MG63 (cell line): Measurements from ENCODE around the gene TNFRSF11A. TPM values are rescaled to one million over a fixed set of nuclear protein-coding genes. Genes with fewer than 3 reads are reported as not detected.

Experiments
- DNase-seq: peaks from one replicate; pipeline ENCODE4 v3.0.0-alpha.2; 2020
- H3K27me3 ChIP-seq: fragments of 250-450 bp; sonication (Bioruptor Pico); 2 replicates; pipeline ENCODE4 v1.5.1; 2020; ENCODE audit warnings: mild to moderate bottlenecking, moderate library complexity
- H3K36me3 ChIP-seq: fragments of 250-450 bp; sonication (Bioruptor Pico); 2 replicates; pipeline ENCODE4 v1.5.1; 2020; ENCODE audit warnings: mild to moderate bottlenecking, moderate library complexity
- H3K4me3 ChIP-seq: fragments of 250-450 bp; sonication (Bioruptor Pico); 2 replicates; pipeline ENCODE4 v1.5.1; 2020; ENCODE audit warnings: mild to moderate bottlenecking, moderate library complexity
- H3K9me3 ChIP-seq: fragments of 250-450 bp; sonication (Bioruptor Pico); 2 replicates; pipeline ENCODE4 v1.5.1; 2020; ENCODE audit warnings: mild to moderate bottlenecking, moderate library complexity
- total RNA-seq: library from RNA; depleted of rRNA; stranded (reverse); fragments of >200 nt; shearing (Covaris generic); gene quantifications from 2 replicates; pipeline ENCODE4 v1.2.3, GENCODE V29; 2014; ENCODE audit warnings: low replicate concordance

TNFRSF11A gene
- total RNA-seq, 1 experiment from 2014 or later, result 7.0 TPM

DNA sequence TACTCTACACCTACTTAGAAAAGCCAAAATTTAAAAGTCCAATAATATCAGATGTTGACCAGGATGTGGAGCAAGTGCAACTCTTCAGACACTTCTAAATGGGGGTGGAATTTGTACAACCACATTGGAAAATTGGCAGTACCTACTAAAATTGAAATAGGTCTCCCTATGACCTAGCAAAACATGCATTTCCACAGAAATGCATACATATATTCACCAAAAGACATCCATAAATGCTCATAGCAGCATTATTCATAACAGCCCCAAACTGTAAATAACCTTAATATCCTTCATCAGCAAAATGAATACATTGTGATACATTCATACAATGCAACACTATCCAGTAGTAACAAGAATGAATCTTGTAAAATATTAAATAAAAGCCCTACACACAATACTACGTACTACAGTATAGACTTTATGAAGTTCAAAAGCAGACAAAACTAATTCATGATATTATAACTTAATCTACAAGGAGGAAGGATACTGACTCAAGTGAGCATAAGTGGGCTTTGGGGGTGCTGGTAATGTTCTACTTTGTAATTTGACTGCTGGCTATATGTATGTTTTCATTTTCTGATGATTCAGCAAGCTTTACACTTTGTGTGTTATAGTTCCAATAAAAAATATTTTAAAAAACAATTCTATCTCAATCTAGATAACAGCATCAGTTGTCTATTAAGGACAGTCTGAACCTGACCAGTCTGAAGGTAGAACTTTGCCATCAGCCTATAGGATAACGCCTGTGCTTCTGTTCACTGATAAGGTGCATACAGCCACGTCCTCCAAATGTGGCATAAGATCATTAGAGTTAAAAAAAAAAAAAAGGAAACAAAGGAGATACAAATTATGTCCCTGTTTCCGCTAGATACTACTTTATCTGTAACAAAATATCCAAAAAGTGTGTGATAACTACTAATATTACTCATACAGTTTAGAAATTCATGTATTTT is 6.6 kb upstream of the TNFRSF11A start:
- H3K4me3 ChIP-seq, result no peak overlapping the region
- H3K36me3 ChIP-seq, result no peaks in the 10 kb centered on the region
- no peaks in the 10 kb centered on the region for H3K9me3 ChIP-seq
- DNase-seq, result no peak
- H3K27me3 ChIP-seq, result no peaks in the 10 kb centered on the region; the same call in 1 of the 2 replicates

DNA sequence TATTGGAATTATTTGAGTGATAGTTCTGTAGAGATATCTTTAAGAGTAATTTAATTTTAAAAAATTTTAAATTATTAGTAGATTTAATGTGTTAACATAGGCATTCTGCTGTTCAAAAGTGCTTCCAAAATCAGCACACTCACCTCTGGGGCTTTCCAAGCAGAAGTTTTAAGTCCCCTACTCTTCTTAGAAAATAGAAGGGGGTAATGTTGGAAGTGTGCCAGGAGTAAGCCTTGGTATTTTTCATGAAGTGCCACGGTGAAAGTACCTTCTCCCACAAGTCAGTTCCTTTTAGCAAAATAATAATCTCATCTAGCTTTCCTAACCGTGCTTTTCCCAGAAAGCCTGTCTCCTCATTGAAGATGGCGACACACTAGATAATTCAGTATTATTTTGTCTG is 3.9 kb upstream of the TNFRSF11A start:
- Histone ChIP-seq H3K4me3 (no peak overlapping the region), H3K27me3 (peaks cover 7% of the 10 kb centered on the region), H3K9me3 (no peaks in the 10 kb centered on the region), H3K36me3 (no peaks in the 10 kb centered on the region)
- no peak for DNase-seq

DNA sequence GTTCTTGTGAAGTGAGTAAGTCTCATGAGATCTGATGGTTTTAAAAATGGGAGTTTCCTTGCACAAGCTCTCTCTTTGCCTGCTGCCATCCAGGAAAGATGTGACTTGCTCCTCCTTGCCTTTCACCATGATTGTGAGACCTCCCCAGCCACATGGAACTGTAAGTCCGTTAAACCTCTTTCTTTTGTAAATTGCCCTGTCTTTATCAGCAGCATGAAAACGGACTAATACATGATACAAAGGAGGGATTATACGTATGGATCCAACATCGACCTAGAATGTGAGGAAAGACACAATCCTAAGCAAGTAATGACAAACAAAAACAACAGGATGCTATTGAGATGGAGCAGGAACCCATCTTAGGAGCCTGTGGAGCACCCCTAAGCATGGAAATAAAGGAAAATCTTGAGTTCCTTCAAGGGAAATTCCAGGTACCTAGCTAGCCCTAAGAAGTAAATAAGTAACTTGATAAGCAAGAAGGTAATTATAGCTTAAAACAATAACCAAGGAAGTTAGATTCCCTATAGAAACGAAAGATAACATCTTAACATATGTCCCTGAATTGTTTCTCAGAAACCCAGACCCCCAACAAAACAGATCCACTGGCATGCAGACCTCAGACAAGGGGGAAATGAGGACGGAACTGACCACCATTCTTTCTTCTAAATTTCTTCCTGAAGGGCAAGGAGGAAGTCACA is 1.5 kb upstream of the TNFRSF11A start:
- peaks cover 11% of the 10 kb centered on the region for H3K27me3 ChIP-seq
- no peak overlapping the region for H3K4me3 ChIP-seq
- H3K9me3 ChIP-seq, result no peaks in the 10 kb centered on the region
- DNase-seq, result no peak
- H3K36me3 ChIP-seq, result no peaks in the 10 kb centered on the region

DNA sequence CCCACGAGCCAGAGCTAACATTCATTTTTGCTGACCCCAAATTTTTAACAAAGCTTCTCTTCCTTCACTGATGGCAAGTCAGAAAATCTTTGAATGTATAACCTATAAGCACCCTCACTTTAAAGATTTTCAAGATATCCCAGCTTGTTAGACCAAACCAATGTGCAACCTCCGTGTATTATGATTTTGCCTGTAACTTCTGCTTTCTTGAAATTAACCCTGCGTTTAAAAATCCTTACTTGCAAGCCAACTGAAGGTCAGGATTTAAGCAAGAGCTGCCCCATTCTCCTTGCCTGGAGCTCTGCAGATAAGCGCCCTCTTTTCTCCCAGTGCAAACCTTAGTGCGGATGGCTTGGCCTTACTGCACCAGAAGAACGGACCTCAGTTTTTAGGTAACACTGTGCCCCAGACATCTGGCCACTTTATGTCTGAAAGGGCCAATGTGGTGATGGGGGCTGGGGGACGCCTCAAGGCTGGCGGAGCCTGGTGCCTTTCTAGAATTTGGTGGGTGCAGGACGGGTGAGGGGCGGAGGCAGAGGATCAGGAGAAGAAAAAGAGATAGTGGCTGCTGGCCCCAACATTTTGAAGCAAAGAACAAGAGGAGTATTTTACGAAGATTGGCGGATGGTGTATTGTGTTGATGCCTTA is 805 bp upstream of the TNFRSF11A start:
- Histone ChIP-seq H3K36me3 (no peaks in the 10 kb centered on the region), H3K9me3 (no peaks in the 10 kb centered on the region), H3K27me3 (peaks cover 11% of the 10 kb centered on the region), H3K4me3 (no peak overlapping the region)
- DNase-seq, result no peak

DNA sequence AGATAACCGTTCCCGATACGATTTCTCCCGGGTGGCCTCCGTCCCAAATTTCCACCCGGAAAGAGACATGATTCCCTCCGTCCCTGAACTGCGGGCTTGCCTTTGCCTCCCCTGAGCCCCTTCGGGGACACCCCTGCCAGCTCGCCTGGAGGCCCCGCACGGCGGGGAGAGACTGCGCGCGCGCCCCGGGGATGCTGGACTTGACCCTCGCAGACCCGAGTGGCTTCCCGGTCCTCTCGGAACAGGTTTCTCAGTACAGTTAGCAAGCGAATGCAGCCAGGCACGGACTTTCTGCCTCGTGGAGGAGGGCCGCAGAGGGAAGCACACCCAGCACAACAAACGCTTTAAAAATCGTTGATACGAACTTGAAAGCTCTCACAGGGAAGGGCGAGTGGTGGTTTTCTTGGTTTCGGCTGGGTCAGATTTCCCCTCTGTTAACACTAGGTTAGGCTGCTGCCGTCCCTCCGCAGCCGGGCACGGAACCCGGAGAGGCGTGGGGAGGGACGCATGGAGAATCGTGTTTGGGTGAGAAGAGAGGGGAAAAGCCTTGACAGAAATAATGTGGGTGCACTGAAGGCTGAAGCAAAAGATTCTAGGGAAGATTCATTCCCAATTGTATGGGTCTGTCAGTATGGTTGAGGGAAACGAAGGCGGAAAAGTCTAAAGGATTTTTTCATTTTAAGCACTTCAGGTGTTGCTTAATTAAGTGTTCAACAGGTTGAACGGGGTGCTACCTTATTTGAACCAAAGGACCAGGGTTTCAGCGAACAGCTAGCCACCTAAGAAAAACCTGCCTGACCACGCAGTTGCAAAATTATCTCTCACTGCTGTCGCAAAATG is 916 bp downstream of the TNFRSF11A start:
- no peaks in the 10 kb centered on the region for H3K9me3 ChIP-seq
- H3K4me3 ChIP-seq, result peak overlapping the region; percentile 51
- no peaks in the 10 kb centered on the region for H3K36me3 ChIP-seq
- H3K27me3 ChIP-seq, result peaks cover 11% of the 10 kb centered on the region
- no peak for DNase-seq

DNA sequence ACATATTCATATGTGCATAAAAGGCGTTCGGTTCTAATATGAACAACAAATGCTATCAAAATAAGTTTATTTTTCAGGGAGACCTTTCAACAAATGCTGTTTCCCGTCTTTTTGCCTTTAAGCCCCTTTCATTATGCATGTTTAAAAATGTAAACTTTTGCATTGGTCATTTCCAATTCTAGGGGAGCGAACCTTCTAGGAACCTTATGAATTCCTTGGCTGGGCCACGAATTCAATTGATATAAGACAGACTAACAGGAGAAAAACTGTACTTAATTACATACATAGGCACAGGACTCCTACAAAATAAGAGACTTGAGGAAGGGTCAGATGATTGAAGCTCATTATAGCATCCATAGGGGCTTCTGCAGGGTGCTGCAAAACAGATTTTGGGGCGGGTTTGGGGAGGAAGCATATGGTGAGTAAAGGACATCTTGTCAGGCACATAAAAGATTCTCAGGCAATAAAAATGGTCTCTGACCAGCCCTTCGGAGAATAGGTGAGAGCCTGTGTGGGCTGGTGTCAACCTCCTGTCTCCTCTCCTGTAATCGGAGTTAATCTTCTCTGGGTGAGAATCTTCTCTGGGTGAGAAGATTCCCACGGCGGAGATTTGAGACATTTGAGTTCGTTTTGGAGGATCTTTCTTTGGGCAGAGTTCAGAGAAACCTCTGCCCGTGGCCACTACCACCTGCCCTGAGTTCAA is 1.7 kb downstream of the TNFRSF11A start:
- Histone ChIP-seq H3K36me3 (no peaks in the 10 kb centered on the region), H3K4me3 (no peak overlapping the region), H3K9me3 (no peaks in the 10 kb centered on the region), H3K27me3 (peaks cover 11% of the 10 kb centered on the region)
- DNase-seq, result no peak

DNA sequence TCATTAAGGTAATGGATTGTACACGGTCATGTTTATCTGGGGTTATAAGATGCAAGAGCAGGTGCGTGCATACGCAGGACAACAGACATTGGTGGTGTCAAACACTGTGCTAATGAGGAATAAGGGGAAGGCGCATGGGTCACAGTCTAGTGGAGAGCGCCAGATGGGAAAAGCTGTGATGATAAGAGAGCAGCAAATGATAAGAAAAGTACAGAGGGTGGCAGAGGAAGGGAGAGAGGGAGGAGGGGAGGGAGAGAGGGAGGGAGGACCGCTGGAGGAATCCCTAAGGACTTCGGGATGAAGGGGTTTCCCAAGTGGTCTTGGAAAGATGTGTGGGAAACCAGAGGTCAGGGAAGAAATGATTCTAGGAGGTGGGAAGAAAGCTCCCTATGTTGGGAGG is 2.9 kb downstream of the TNFRSF11A start:
- Histone ChIP-seq H3K4me3 (no peak overlapping the region), H3K27me3 (peaks cover 11% of the 10 kb centered on the region), H3K36me3 (no peaks in the 10 kb centered on the region), H3K9me3 (no peaks in the 10 kb centered on the region)
- DNase-seq, result no peak

DNA sequence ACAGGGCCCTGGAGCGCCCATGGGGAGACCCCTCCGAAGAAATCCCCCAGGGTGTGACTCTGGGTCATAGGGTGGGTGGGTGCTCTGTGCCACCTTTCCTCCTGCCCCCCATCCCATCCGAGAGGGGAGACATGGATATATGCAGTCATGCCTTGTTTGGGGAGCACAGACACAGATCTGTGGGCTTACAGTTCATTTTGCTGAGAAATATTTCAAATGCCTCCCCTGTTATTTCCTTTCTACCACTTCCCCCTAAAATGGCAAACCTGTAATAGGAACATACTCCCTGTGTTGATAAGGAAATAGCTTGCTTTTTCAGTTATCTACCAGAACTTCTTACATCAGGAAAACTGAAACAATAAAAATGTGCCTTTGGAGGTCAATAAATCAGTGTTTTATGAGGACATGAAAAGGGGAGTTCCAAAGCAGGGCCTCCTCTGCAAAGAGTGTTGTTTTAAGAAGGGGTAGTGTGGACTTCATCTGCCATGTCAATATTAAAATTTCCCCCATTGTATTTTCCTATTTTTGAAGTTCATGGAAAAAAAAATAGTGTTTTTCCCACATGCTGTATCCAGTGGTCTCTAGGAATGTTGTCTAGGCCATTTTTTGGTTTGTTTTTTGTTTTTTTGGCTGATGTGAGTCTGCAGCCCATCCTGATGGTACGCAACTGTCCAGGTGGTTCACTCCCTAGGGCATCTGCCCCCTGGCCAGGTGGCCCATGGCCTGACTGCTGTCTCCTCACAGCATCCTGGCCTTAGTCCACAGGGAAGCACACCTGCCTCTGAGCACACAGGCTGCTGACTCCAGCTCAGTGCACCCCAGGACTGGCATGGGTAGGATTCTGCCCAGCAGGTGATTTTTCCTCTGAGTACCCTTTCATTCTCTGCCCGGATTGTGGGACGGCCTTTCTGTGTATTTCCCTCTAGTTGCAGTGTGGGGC is 3.7 kb downstream of the TNFRSF11A start:
- no peaks in the 10 kb centered on the region for H3K9me3 ChIP-seq
- no peak for DNase-seq
- H3K36me3 ChIP-seq, result no peaks in the 10 kb centered on the region
- H3K27me3 ChIP-seq, result peaks cover 11% of the 10 kb centered on the region
- H3K4me3 ChIP-seq, result no peak overlapping the region

DNA sequence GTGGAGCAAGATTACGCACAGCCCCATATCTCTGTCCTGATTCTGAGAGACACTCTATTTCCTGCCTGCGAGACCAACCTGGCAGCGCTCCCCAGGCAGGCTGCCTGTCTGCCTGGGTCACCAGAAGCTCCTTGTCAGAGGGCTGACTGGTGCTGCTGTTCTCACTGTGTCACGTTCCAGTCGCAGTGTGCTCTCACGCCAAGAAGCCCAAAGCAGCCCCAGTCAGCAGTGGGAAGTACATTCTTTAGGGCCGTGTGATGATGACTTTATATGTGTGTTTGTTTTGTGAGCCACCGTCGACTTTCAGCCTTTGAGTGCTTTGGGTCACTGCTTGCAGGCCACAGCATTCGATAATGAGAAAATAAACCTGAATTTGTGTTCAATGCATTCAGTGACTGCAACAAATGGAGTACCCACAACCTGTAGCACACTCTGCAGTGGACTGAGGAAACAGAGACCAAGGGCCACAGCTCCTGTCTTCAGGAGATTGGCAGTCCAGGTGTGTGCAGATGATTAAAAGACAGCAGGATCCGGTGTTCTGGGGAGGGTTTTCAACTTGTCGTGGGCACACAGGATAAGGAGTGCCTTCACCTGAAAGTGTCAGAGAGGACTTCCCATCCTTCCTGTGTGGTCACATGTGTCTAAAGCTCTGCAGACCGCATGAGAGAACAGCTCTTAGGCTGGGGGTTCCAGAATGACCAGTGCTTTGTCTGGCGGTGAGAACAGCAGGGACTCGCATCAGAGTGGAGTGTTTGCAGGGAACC is 4.8 kb downstream of the TNFRSF11A start:
- H3K27me3 ChIP-seq, result peaks cover 5% of the 10 kb centered on the region; the same call in 1 of the 2 replicates
- H3K9me3 ChIP-seq, result no peaks in the 10 kb centered on the region
- peak; percentile 57 for DNase-seq
- H3K4me3 ChIP-seq, result no peak overlapping the region
- H3K36me3 ChIP-seq, result no peaks in the 10 kb centered on the region

DNA sequence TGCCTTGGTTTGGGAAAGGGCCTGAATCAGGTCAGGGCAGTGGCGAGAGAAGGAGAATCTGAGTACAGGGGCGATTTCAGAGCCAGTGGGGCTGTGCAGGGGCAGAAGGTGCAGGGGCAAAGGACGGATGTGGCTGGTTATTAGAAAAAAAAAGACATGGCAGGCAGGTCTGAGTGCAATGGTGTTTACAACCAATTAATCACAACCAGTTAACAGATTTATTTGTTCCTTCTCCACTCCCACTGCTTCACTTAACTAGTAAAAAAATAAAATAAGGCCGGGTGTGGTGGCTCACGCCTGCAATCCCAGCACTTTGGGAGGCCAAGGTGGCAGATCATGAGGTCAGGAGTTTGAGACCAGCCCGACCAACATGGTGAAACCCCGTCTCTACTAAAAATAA is 5.5 kb downstream of the TNFRSF11A start:
- H3K9me3 ChIP-seq, result no peaks in the 10 kb centered on the region
- no peak overlapping the region for H3K4me3 ChIP-seq
- 0 out of 2 replicates have a peak, but pooled peaks cover 4% of the 10 kb centered on the region for H3K27me3 ChIP-seq
- H3K36me3 ChIP-seq, result no peaks in the 10 kb centered on the region
- DNase-seq, result no peak

DNA sequence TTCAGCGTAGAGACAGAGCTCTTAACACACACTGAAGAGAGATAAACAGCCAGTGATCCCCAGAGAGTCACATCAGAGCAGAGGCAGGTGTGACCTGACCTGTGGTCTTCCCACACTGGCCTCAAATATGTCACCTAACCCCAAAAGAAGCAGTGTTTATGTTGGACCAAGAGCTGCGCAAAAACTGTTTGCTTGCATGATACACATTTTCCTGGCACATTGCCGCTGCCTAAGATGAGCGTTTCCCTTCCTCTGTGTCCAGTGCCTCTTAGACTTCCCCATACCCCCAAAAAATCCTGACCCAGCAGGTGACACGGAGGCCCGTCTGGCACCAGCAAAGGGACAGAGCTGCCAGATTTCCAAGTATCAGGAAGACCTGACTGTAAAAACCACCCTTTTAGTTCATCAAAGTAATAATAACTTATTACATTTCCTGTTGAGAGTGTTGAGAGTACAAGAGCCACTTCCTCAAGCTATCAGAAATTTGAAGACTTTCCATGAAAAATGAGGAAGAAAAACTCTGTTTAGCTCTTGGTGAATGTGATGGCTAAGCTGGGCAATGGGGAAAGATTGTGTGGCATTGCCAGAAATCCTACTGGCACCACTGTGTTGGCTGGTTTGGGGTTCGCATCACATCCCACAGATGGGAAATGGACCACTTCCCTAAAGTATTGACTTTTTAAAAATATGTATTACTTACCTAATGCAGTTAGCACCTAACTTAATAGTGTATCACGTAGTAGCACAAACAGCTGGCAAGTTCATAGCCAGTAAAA is 6.7 kb downstream of the TNFRSF11A start:
- no peaks in the 10 kb centered on the region for H3K9me3 ChIP-seq
- H3K36me3 ChIP-seq, result no peaks in the 10 kb centered on the region
- DNase-seq, result peak; percentile 50
- H3K4me3 ChIP-seq, result no peak overlapping the region
- H3K27me3 ChIP-seq, result no peaks in the 10 kb centered on the region

DNA sequence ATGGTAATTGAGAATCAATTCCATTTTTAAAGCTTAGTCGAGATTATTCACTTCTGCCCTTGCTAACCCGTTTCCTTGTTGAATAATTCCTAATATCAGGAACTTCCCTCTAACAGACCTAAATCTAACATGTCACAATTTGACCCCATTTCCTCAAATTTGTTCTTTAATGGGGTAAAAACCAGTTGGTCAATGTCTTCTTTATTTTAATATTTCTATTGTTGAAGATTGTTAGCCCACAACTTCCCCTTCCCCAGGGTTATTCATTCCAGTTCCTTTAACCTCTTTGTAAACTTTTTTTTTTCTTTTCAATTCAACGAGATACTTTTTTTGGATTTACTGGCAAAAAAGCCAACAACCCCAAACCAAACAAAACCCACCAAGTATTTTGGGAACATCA is 7.3 kb downstream of the TNFRSF11A start:
- Histone ChIP-seq H3K4me3 (no peak overlapping the region), H3K9me3 (no peaks in the 10 kb centered on the region), H3K27me3 (no peaks in the 10 kb centered on the region), H3K36me3 (no peaks in the 10 kb centered on the region)
- no peak for DNase-seq

DNA sequence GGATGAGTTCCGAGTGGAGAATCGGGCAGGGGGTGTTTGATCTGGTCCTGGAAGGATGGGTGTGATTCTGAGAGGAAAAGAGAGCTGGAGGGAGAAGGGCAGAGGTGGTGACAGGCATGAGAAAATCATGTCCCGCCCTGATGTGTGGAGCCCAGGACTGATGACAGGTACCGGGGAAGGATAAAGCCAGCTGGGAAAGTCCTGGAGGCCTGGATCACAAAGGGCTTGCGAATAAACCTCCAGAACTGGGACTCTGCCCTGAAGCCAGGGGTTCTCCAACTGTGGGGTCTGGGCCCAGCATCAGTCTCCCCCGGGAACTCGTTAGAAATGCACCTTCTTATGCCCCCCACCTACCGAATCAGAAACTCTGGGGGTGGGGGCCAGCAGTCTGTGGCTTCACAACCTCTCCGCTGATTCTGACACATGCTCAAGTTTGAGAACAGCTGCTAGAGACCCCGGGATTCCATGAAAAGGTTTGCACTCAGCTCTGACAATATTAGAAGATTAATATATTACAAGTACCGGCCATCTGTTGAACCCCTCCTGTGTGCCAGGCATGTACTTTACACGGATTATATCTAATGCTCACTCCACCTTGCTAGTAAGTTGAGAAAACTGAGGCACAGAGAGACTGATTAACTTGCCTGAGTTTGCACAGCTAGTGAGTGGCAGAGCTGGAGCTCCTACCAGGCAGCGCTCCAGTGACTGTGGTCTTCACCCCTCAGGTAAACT is 8.0 kb downstream of the TNFRSF11A start:
- H3K27me3 ChIP-seq, result no peaks in the 10 kb centered on the region
- no peaks in the 10 kb centered on the region for H3K9me3 ChIP-seq
- no peak overlapping the region for H3K4me3 ChIP-seq
- no peak for DNase-seq
- H3K36me3 ChIP-seq, result no peaks in the 10 kb centered on the region
